ENCODE data around the gene ZNF507. TPM values are rescaled to one million over a fixed set of nuclear protein-coding genes. Genes with fewer than 3 reads are reported as not detected.

The ZNF507 gene
- total RNA-seq, 1 donor from 2014 or later: 19.3 TPM

GRCh38 chr19:32427536-32427935, 82.1 kb downstream of the ZNF507 start:
- intact Hi-C loops (cut with DNase I): no loop called here
- no peak for TF ChIP-seq CTCF (IDR thresholded peaks at IDR 0.05)
- no peaks in the 10 kb centered on the region for H3K4me1 ChIP-seq
- no peak overlapping the region for H3K4me3 ChIP-seq
- no peak overlapping the region for H3K27ac ChIP-seq
- no peak for ATAC-seq
- DNase-seq: no peak
- no peaks in the 10 kb centered on the region for H3K9me3 ChIP-seq
- no peaks in the 10 kb centered on the region for H3K36me3 ChIP-seq
- H3K27me3 ChIP-seq (ENCODE audit: low read depth): no peaks in the 10 kb centered on the region

GRCh38 chr19:32436692-32437091, 91.3 kb downstream of the ZNF507 start:
- Histone ChIP-seq H3K36me3 (peaks cover 30% of the 10 kb centered on the region), H3K27ac (no peak overlapping the region), H3K4me3 (no peak overlapping the region), H3K4me1 (no peaks in the 10 kb centered on the region), H3K27me3 (ENCODE audit: low read depth) (no peaks in the 10 kb centered on the region), H3K9me3 (no peaks in the 10 kb centered on the region)
- ATAC-seq (no peak), DNase-seq (no peak)
- TF ChIP-seq CTCF (IDR thresholded peaks at IDR 0.05): no peak
- intact Hi-C loops (cut with DNase I): no loop called here

GRCh38 chr19:32437096-32437495, 91.7 kb downstream of the ZNF507 start:
- no peak for DNase-seq
- H3K36me3 ChIP-seq: peaks cover 34% of the 10 kb centered on the region
- ATAC-seq: no peak
- H3K27me3 ChIP-seq (ENCODE audit: low read depth): no peaks in the 10 kb centered on the region
- intact Hi-C loops (cut with DNase I): no loop called here
- no peaks in the 10 kb centered on the region for H3K4me1 ChIP-seq
- H3K4me3 ChIP-seq: no peak overlapping the region
- no peak overlapping the region for H3K27ac ChIP-seq
- TF ChIP-seq CTCF (IDR thresholded peaks at IDR 0.05): no peak
- no peaks in the 10 kb centered on the region for H3K9me3 ChIP-seq

Other genes starting within 250 kb of the ZNF507 start
- gene DPY19L3, start 60.2 kb downstream of the ZNF507 start, total RNA-seq: 24.9 TPM
- gene PDCD5, start 235.6 kb downstream of the ZNF507 start, total RNA-seq: 50.0 TPM